Putamen (tissue), 1 donor: ENCODE data around the gene PRLR.

ENCODE experiments used
- DNase-seq: peaks from one replicate; pipeline ENCODE4 v3.0.0-alpha.2; 2016; ENCODE audit warnings: low spot score

Gene PRLR

DNA sequence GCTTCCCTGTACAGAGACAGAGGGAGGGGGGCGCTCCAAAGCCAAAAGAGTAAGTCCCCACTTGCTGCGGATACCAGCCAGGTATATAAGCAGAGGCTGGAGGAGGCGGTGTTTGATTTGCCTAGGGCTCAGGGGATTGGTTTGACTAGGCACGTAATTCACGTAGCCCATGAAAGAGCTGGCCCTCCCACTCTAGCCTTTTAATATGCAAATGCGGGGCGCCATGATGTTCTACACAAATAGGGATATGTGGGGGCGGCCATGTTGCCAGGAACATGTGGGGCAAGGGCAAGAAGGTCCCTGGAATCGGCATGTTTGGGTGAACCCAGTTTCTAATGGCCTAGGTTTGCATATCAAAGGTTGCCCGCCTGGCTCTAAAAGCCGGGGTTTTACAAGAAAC is 3.3 kb upstream of the PRLR start:
- no peak for DNase-seq

- no peak for DNase-seq
Observed at GRCh38 chr5:35233121-35233520, 2.8 kb upstream of the PRLR start.

DNA sequence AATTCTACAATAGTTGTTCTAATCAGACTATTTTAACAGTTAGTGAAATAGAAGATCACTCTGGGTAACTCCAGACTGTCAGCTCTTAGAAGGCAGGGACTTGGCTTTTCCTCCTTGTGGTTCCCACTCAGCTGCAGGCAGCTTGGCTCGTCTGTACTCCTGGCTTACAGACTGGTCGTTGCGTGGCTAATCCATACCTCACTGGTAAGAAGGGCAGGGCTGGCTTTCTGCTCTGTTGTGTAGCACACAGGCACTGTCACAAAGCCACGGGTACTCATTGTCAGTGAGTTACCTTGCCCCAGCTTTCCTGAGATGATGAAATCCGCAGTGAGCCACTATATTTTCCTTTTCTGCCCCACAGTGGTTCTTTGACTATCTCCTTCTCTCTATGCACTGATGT is 1.8 kb upstream of the PRLR start:
- no peak for DNase-seq

DNA sequence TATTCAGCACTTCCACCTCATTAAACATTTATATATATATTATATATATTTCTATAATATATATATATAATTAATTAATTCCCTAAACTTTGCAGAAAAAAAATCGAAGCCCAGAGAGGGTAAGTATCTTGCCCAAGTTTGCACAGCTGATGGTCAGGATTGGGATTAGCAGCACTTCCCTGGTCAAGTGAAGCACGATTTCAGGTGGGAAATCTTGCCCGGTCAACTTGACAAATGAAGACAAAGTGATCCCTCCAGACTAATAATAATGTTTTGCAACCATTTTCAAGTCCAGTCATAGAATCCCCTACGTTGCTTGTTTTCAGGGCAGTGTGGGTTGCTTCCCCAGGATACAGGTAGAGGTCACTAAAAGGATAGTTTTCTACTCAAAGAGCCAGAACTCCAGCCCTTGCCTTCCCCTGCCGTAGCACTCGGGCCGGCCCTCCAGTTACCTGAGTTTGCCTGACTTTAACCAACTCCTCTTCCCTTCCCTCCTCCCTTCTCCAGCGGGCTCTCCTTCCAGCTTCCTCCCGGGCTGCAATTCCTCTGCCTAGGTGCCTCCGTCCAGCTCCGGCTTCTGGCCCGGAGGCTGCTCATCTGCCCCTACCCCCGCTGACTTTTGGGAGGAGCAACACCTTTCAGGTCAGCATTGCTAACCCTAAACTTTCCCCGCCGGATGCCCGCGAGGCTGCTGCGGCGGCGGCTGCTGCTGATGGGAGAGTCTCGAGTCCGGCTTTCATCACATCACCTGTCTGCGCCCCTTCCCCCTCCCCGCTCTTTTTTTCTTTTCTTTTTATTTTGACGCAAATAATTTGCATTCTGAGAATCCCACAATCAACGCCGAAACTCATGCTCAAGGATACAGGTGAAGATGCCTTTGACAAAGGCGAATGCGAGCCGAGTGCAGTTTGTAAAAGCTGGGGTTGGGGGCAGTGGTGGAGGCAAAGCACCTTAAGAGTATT is 930 bp downstream of the PRLR start:
- no peak for DNase-seq

- DNase-seq, result no peak
Observed at GRCh38 chr5:35228310-35228709, 2.0 kb downstream of the PRLR start.

DNA sequence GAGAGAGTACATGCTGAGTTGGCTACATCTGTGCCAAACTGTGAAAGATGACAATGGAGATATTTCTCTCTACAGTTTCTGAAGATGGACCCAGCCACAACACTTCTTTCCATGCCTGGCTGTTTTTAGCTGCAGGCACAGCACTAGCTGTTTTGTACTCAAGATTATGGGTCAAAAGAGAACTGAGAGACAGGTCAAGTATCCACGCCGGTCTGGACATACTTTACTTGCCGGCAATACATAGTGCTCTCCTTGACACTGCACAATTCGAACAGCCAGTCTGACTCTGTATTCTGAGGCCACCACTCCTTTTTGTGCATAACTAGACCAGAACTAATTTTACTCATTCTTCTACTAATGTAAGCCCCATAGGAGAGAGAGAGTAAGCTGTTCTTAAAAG is 2.6 kb downstream of the PRLR start:
- no peak for DNase-seq

DNA sequence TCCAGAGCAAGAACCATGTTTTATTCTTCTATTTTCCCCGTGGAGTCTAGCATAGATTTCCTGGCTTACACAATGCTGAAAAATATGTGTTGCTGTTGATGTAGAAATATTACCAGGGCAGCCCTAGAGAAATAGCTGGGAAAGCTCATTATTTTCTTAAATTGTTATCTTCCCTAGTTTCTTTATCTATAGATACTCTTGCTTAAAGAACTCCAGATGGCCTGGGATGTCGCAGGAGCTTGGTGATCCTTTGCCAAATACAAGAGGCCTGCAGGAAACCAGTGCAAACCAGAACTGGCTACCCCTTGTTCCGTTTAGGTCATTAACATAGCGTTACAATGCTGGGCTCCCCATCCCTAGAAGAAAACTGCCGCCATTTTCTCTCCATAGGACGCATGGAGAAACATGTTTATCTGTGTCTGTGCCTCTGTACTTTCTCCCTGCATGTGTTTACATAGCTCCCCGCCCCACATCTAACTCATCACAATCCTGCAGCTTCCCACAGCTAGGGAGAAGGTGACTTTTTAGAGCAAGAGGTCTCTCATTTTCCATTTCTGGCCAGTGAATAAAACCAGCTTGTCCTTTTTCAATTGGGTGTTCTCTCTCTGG is 6.4 kb downstream of the PRLR start:
- DNase-seq, result no peak

DNA sequence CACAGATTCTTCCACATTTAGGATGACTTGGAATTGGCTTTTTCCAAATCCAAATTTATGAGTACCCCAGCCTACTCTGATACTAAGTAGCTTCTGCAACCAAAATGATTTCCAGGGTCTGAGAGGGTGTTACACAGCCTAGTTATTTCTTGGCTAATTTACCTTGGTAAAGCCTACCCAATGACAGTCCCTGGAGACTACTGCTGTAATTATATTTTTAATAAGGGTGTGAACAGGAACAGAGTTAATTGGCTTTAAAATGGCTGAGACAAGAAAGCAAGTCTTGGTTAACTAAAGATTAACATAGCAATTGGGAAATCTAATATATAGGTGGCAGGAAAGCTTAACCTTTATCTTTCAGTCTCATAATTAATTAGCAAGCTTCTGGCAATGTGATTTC is 9.3 kb downstream of the PRLR start:
- DNase-seq, result no peak

GRCh38 chr5:35218981-35219380 is 11.3 kb downstream of the PRLR start:
- no peak for DNase-seq

GRCh38 chr5:35214051-35214450 is 16.2 kb downstream of the PRLR start:
- DNase-seq, result no peak

DNA sequence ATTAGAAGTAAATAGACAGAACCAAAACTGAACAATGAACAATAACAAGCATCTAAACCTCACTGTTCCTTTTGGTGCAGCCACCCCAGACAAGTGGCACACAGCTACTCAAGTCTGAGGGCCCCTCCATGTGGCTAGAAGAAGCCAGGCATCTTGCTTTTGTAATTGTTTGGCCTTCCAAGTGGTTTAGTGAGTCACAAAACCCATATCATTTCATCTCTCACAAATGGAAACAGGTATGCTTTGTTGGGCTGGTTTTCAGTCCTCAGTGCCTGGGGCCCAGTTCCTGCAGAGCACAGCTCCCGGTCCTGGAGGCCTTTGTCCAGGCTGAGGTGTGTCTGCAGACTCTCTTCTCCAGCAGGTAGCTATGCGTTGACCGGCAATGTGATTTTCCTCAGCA is 16.7 kb downstream of the PRLR start:
- DNase-seq, result no peak

GRCh38 chr5:35212122-35212982 is 17.9 kb downstream of the PRLR start:
- no peak for DNase-seq

GRCh38 chr5:35209862-35210261 is 20.4 kb downstream of the PRLR start:
- DNase-seq, result peak; percentile 34

- DNase-seq, result no peak
Observed at GRCh38 chr5:35205606-35206005, 24.7 kb downstream of the PRLR start.

- DNase-seq, result no peak
Observed at GRCh38 chr5:35205186-35205585, 25.1 kb downstream of the PRLR start.

DNA sequence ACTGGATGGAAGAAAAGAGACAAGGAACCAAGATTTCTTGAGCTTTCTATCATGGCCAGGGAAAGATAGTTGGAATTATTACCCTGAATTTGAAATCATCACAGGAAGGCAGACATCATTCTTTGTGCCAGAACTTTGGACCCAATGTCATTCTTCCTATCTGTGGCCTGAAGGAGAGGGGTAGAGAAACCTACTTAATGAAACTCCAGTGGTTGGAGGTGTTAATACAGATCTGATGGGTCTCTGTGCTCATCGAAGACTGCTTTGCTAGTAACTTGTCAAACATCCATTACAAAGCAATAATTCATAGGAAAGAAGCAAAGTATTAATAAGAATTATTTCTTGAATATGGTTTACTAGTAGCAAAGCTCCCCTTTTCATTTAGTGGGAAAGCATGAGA is 26.9 kb downstream of the PRLR start:
- no peak for DNase-seq

- DNase-seq, result no peak
Observed at GRCh38 chr5:35202319-35203111, 27.8 kb downstream of the PRLR start.

DNA sequence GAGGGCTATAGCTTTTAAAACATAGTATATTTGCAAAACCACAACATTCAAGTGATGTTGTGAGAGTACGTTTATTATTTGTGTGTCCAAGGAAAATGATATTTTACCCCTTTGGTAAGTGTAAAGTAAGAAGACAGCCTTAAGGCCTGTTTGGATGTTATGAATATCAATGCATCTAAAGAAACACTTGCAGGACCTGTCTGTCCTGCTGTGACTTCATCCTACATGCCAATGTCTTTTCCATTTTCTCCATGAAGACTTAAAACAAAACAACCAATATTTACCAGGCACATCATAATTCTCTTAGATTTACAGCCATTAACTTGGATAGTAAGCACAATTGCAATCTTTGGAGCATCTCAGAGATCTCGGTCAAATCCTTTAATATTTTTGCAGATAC is 29.0 kb downstream of the PRLR start:
- no peak for DNase-seq

DNA sequence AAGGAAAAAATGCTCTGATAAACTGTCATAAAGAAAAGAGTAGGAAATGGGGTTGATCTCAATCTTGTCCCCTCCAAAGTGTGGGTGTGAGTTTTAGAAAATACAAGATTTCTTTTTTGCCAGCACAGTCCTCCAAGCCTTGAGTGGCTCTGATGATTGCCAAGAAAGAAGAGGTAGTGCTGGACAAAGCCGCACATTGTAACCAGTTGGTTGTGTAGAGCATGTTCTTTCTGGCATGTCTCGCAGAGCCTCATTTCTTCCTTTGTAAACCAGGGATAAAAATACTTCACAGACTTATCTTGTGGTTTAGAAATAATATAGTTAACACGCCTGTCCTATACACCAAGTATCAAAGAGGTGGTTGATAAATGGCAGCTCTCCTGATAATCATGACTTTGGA is 30.4 kb downstream of the PRLR start:
- DNase-seq, result no peak

- no peak for DNase-seq
Observed at GRCh38 chr5:35198686-35199085, 31.6 kb downstream of the PRLR start.

DNA sequence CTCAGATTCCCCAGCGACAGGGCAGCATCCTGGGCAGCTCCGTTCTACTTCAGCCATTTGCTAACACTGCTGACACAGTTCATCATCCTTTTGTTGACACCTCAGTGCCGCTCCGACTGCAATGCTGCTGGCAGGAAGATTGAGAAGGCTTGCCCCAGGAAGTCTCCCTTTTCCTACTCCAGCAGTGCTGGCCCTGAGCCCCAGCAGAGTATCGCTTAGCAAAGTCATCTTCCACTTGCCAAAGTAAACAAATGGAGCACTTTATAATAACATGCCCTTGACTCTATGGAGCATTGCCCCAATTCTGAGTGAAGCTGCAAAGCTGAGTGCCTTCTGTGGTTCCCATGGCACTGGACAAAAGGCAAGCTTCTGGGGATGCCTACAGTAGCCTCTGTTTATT is 32.2 kb downstream of the PRLR start:
- DNase-seq, result no peak

GRCh38 chr5:35197351-35197750 is 32.9 kb downstream of the PRLR start:
- DNase-seq, result no peak
